NCI-H2196 treated with DMSO at 0.1 percent for 48 hours (cell line): Measurements from ENCODE around the gene HLA-DMA.

ENCODE experiments used
- DNase-seq: peaks from one replicate; lab custom pipeline; 2025; ENCODE audit not compliant: unreplicated experiment; lab: John Stamatoyannopoulos, UW

The HLA-DMA gene

GRCh38 chr6:32952817-32953739 is at the start of gene HLA-DMA:
Gene HLA-DMA, minus strand, starts transcription at chr6:32953097. Its CDS starts 61 bp downstream, at chr6:32953036.
- DNase-seq: peak; percentile 86

GRCh38 chr6:33001685-33002084 is 48.8 kb upstream of the HLA-DMA start:
- no peak for DNase-seq

DNA sequence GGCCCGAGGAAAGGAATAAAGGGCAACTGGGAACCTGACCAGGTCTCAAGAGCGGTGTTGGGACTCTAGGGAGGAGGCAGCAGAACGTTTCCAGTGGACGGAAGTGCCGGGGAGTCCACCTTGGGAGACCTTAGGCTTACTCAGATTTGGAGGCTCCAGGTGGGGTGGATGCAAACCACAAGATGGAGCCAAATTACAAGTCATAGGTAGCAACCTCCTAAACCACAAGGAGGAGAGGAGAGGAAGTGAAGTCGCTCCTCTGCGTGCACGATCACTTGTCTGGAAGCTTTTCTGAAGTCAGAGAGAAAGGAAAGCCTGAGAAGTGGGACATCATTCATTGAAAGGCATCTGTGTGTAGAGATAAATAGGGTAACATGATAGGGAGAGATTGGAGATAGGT is 47.2 kb upstream of the HLA-DMA start:
- no peak for DNase-seq

DNA sequence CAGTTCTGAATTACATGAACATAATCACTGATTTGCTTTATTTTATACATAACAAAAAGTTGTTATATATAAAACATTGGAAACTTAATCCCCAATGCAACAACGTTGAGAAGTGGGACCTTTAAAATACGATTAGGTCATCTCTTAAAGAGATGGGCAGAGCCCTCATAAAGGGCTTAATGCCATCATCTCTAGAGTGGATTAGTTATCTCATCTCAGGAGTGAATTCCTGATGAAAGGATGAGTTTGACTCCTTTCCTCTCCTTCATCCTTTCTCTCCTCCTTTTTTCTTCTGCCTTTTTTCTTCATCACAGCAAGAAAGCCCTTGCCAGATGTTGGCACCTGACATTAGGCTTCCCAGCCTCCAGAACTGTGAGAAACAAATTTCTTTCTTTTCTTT is 42.6 kb upstream of the HLA-DMA start:
- DNase-seq: no peak

DNA sequence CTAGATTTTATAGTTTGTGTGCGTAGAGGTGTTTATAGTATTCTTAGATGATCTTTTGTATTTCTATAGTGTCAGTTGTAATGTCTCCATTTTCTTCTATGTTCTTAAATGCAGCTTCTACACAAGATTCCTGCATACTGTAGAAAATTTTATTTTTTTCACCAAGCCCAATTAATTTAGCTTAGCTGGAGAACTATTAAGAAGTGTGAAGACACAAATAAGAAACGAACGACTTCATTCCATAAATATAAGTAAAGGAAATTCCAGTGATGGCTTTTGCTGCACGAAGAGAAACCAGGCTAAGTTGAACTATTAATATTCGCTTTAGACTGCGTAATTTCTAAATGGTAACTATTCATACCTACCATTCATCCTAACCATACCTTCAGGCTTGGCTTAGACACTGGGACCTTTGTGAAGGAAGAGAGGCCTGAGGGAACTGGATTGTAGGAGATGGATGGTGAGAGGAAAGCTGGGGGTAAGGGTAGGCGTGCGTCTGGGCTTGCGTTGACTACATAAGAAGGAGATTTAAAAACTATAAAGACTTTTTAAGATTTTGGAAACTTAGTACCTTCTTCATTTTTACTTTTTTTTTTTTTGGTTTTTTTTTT is 40.6 kb upstream of the HLA-DMA start:
- no peak for DNase-seq

GRCh38 chr6:32991972-32992371 is 39.1 kb upstream of the HLA-DMA start:
- DNase-seq: no peak

DNA sequence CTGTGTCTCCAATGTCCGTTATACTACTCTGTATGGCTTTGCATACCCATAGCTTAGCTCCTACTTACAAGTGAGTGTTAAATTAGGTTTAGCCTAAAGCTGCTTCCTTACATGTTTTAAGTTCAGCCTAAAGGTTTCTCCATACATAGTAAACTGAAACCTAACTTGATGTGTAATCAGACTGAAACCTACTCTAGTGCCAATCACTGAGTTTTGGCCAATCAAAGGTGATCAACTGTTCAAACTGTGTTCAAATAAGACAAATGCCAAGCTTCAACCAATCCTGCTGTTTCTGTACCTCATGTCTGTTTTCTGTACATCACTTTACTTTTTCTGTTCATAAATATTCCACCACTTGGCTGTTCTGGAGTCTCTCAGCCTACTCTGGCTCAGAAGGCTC is 36.5 kb upstream of the HLA-DMA start:
- no peak for DNase-seq

DNA sequence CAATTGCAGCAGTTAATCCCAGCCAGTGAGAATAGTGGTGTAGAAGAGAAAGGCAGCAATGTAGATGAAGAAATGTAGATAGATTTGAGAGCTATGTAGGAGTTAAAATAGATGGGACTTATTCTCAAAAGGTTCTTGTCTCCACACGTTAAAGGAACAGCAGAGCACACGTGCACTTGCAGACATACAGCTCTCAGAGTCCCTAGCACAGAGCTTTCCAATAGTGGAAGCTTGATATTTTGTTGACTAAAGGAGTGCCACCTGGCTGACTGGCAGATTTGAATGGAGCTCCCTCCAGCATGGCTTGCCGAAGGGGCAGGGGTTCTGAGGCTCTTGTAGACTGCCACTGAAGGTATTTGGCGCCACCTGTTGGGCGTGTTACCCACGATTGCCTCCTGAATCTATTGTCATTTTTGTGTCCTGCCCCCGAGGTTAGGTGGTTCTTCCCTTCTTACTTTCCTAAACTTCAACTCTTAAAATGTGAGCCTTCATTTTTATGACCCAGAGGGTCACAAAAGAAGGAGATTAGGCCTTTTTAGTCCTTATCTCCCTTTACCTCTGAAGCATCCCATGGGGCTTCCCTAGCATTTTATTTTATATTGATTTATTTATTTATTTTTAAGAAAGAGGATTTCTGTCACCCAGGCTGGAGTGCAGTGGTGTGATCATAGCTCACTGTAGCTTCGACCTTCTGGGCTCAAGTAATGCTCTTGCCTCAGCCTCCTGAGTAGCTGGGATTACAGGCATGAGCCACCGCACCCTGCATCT is 31.9 kb upstream of the HLA-DMA start:
- DNase-seq: peak; percentile 89

DNA sequence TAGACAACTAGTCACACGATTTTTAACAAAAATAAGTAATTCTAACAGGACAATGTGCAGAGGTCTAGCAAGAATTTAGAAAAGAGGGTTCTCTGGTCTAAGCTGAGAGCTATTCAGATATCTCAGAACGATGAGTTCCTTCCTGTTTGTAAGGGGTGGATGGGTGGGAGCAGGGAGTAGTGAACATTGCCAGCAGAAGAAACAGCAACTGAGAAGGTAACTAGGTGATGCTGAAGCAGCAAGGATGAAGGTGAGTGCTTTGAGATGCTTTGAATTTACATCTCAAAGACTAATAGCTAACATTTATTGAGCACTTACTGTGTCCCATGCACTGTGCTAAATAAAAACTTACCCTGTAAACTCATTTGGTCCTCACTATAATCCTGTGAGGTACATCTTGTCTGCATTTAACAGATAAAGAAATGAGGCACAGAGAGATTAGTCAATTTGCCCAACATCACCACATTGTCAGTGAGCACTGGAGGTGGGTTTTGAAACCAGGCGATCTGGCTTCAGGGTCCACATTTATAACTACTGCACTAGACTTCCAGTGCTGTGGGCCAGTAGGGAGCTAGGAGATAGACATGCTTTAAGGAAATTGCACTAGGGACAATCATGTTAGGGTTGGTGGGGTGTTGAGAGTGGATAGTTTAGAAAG is 31.2 kb upstream of the HLA-DMA start:
- DNase-seq: no peak

DNA sequence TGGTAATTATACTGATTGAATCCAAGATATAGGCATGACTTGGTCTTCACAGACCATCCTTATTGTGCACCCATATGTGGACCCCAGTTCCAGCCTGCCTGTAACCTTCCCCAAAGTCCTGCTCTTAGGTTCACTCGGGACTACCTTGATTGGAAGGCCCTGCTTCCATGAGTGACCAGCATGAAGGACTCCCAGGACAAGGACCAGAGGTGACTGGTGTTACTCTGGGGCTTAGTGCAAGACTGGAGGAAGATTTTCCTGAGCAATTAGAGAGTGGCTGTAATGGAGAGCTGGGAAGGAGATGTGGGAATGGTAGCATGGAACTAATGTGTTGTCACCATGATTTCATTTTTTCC is 30.6 kb upstream of the HLA-DMA start:
- DNase-seq: no peak

GRCh38 chr6:32982702-32983492 is 30.0 kb upstream of the HLA-DMA start:
- no peak for DNase-seq

DNA sequence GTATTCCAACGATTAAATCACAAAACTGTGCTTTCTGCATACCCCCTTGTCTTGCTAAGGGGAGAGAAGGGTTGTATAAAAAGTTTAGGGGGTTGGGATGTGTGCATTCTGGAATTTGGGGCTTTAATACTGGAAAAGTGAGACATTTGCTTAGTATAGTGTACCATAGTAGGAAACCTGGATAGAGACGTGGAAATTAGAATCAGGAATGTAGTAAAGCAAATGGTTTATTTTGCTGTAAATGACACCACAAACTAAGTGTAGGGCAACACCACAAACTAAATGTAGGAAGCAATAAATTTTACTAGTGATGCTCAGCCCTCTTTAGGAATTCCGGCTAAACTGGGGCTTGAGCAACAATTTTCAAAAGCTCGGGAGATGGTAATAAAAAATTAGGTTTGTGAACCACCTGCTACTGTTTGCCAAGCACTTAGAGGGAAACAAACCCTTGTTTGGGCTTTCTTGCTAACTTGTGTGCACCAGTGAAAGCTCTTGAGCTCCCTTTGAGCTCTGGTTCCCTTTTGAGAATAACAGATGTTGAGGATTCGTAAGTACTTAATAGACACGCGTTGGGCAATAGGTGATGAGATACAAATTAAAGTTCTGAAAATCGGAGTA is 29.3 kb upstream of the HLA-DMA start:
- peak; percentile 58 for DNase-seq

DNA sequence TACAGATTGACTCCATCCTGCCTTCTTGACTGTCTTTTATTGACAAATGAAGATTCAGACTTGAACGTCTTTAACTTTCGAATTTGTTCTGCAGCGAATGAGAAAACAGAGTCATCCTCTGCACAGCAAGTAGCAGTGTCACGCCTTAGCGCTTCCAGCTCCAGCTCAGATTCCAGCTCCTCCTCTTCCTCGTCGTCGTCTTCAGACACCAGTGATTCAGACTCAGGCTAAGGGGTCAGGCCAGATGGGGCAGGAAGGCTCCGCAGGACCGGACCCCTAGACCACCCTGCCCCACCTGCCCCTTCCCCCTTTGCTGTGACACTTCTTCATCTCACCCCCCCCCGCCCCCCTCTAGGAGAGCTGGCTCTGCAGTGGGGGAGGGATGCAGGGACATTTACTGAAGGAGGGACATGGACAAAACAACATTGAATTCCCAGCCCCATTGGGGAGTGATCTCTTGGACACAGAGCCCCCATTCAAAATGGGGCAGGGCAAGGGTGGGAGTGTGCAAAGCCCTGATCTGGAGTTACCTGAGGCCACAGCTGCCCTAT is 27.7 kb upstream of the HLA-DMA start:
- no peak for DNase-seq

DNA sequence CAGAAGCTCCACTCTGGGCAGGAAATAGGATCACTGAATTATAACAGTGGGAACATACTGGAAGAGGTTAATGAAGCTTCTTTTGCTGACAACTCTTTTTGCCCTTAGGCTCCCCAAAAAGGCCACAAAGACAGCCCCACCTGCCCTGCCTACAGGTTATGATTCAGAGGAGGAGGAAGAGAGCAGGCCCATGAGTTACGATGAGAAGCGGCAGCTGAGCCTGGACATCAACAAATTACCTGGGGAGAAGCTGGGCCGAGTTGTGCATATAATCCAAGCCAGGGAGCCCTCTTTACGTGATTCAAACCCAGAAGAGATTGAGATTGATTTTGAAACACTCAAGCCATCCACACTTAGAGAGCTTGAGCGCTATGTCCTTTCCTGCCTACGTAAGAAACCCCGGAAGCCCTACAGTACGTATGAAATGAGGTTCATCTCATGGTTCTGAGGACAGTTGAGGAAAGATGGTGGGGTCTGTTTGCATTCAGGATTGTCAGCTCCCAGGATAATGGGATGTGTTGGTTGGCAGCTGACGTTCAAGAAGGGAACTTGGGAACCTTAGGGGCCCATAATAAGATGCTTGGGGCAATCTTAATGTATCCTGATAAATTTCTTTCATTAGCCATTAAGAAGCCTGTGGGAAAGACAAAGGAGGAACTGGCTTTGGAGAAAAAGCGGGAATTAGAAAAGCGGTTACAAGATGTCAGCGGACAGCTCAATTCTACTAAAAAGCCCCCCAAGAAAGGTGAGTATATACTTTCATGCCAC is 27.0 kb upstream of the HLA-DMA start:
- DNase-seq: no peak

GRCh38 chr6:32977953-32978324 is 25.0 kb upstream of the HLA-DMA start:
- DNase-seq: no peak

DNA sequence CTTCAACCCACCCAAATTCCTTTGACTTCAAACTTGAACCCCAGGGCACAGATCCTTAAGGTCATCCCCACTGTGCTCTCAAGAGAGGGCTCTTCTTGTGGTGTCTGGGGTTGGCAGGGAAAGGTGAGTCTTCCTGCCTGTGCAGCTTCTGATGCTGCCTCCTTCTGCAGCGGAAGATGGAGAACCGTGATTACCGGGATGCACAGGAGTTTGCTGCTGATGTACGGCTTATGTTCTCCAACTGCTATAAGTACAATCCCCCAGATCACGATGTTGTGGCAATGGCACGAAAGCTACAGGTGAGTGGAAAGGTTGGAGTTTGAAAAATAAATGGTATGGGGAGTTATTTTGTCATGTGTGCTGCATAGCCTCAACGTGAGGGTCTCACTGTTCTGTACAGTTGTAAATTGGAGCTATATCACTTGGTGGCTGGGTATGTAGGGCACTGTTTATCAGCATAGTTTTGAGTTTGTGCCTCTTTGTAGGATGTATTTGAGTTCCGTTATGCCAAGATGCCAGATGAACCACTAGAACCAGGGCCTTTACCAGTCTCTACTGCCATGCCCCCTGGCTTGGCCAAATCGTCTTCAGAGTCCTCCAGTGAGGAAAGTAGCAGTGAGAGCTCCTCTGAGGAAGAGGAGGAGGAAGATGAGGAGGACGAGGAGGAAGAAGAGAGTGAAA is 24.5 kb upstream of the HLA-DMA start:
- DNase-seq: no peak

DNA sequence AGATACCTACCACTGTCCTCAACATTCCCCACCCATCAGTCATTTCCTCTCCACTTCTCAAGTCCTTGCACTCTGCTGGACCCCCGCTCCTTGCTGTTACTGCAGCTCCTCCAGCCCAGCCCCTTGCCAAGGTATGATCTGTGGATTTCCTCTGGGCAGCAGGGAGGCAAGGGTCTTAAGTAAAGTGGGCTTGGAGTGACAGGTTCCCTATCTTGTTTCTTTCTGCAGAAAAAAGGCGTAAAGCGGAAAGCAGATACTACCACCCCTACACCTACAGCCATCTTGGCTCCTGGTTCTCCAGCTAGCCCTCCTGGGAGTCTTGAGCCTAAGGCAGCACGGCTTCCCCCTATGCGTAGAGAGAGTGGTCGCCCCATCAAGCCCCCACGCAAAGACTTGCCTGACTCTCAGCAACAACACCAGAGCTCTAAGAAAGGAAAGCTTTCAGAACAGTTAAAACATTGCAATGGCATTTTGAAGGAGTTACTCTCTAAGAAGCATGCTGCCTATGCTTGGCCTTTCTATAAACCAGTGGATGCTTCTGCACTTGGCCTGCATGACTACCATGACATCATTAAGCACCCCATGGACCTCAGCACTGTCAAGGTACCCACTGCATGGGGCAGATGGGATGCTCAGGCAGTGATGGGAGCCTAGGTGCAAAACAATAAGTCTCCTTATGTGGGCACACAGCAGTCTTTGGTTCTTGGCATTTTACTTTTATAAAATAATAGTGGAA is 23.6 kb upstream of the HLA-DMA start:
- no peak for DNase-seq

DNA sequence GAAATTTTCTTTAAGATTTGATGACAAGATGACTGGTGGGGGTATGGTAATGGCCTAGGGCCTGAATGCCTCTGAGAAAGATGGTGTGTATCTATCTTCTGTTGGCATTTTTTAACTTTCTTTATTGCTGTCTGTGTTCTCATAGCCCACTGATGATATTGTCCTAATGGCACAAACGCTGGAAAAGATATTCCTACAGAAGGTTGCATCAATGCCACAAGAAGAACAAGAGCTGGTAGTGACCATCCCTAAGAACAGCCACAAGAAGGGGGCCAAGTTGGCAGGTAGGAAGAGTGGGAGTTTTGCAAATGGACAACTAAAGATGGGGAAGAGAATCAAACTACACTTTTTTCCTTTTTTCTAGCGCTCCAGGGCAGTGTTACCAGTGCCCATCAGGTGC is 23.0 kb upstream of the HLA-DMA start:
- DNase-seq: no peak
